Stomach (tissue), 9 donors: ENCODE results near the gene COL23A1. TPM values are rescaled to one million over a fixed set of nuclear protein-coding genes. Genes with fewer than 3 reads are reported as not detected.

Source experiments
- DNase-seq, 2 donors: peaks; one replicate each; pipeline versions ENCODE4 v3.0.0 to v3.0.0-alpha.2; 2013 to 2019
- H3K27ac ChIP-seq, 5 donors: fragments of 200-600 bp in 4 of 5; sonication (generic) in 4 of 5; one replicate each; pipeline ENCODE4 v1.5.1; 2013 to 2019; ENCODE audit warnings: mild to moderate bottlenecking in 1 of 5, moderate library complexity in 1 of 5
- H3K27me3 ChIP-seq, 3 donors: fragments of 200-600 bp; sonication (generic); one replicate each; pipeline ENCODE4 v1.5.1; 2017 to 2019; ENCODE audit warnings: mixed run types in 1 of 3
- H3K36me3 ChIP-seq, 4 donors: fragments of 200-600 bp; sonication (generic); 1 replicate in 3 of 4; 2 replicates in 1 of 4; pipeline ENCODE4 v1.5.1; 2016 to 2019
- H3K4me1 ChIP-seq, 4 donors: fragments of 200-600 bp; sonication (generic); one replicate each; pipeline ENCODE4 v1.5.1; 2016 to 2019
- H3K4me3 ChIP-seq, 4 donors: fragments of 200-600 bp; sonication (generic) in 3 of 4; one replicate each; pipeline ENCODE4 v1.5.1; 2016 to 2019; ENCODE audit warnings: mild to moderate bottlenecking in 1 of 4
- H3K9me3 ChIP-seq, 4 donors: fragments of 200-600 bp; sonication (generic); one replicate each; pipeline ENCODE4 v1.5.1; 2016 to 2019
- CTCF ChIP-seq, 7 experiments: fragments of 450-650 bp in 4 of 7; fragments of 200-600 bp in 3 of 7; sonication (generic) in 3 of 7; IDR thresholded peaks; one replicate each; pipeline ENCODE4 v1.5.1; 2016 to 2019; ENCODE audit warnings: antibody characterized with exemption in 7 of 7, control low read depth in 2 of 7, mild to moderate bottlenecking in 1 of 7
- EP300 ChIP-seq: sonication (generic); formaldehyde crosslinking; IDR thresholded peaks from one replicate; pipeline ENCODE4 v1.6.1; 2017; ENCODE audit warnings: antibody characterized with exemption
- POLR2A ChIP-seq, 4 donors: fragments of 450-650 bp; IDR thresholded peaks; one replicate each; pipeline ENCODE4 v1.6.1; 2016; ENCODE audit warnings: antibody characterized with exemption in 4 of 4, control low read depth in 2 of 4, mild to moderate bottlenecking in 1 of 4, moderate library complexity in 1 of 4
- POLR2AphosphoS5 ChIP-seq, 3 donors: sonication (generic); formaldehyde crosslinking; IDR thresholded peaks; one replicate each; pipeline ENCODE4 v1.6.1; 2016; ENCODE audit warnings: antibody characterized with exemption in 3 of 3
- WGBS, 5 donors: extraction: QIAGEN DNeasy Blood & Tissue Kit in 3 of 5; methylation state at CpG; one replicate each; pipeline versions ENCODE4 v1.1.5 to v1.1.7; 2013 to 2018; 5-methylcytosine and 5-hydroxymethylcytosine counted together
- intact Hi-C: fragments of 100-400 bp; cut with DNase I; formaldehyde crosslinking; loops from one replicate; pipeline ENCODE4 v1.15.1; 2023; ENCODE audit warnings: low total_unique reads
- polyA plus RNA-seq, 3 donors: library from polyadenylated mRNA; stranded (reverse); fragments of 200-250 nt; gene quantifications; one replicate each; pipeline ENCODE4 v1.2.3, GENCODE V29; 2013
- total RNA-seq, 5 donors: library from RNA; depleted of rRNA; stranded (reverse); fragments of >200 nt; gene quantifications; one replicate each; pipeline versions ENCODE4 v1.1.0 to v1.2.3, GENCODE V29; 2014 to 2016
- donor health status: healthy with polysubstance abuse.
- donor health status: Bipolar disorder and iron deficiency.
- donor health status: healthy.

The COL23A1 gene
- total and polyA plus RNA-seq, 8 donors = under 0.01 to 7.0 (median 1.4) TPM

GRCh38 chr5:178428341-178429155 is 161.6 kb downstream of the COL23A1 start:
- no peaks in the 10 kb centered on the region for H3K36me3 ChIP-seq
- no peak overlapping the region for H3K4me3 ChIP-seq
- peak overlapping the region in 2 of 5 donors; percentile 4 to 47 for H3K27ac ChIP-seq
- peaks cover 0 to 5% (median 0%) of the 10 kb centered on the region in 3 donors for H3K27me3 ChIP-seq
- intact Hi-C loops = no loop called here
- WGBS, 5 donors = 63 to 75% (median 69%) methylated on average over 13 to 20 of the region's 20 CpGs
- DNase-seq = peak in 1 of 2 donors; percentile 72
- TF ChIP-seq POLR2A (IDR thresholded peaks at IDR 0.05) = no peak
- TF ChIP-seq EP300 = no peak
- TF ChIP-seq POLR2AphosphoS5 (IDR thresholded peaks at IDR 0.05) = no peak
- TF ChIP-seq CTCF (IDR thresholded peaks at IDR 0.05) = no peak
- peaks cover 0 to 7% (median 0%) of the 10 kb centered on the region in 4 donors for H3K9me3 ChIP-seq
- peaks cover 0 to 18% (median 9%) of the 10 kb centered on the region in 4 donors for H3K4me1 ChIP-seq

GRCh38 chr5:178427576-178428197 is 162.5 kb downstream of the COL23A1 start:
- intact Hi-C loops = no loop called here
- TF ChIP-seq CTCF (IDR thresholded peaks at IDR 0.05) (no peak), POLR2AphosphoS5 (IDR thresholded peaks at IDR 0.05) (no peak), EP300 (no peak), POLR2A (IDR thresholded peaks at IDR 0.05) (no peak)
- no peak overlapping the region for H3K4me3 ChIP-seq
- no peaks in the 10 kb centered on the region for H3K36me3 ChIP-seq
- H3K9me3 ChIP-seq = peaks cover 0 to 7% (median 0%) of the 10 kb centered on the region in 4 donors
- peaks cover 0 to 5% (median 0%) of the 10 kb centered on the region in 3 donors for H3K27me3 ChIP-seq
- 78 to 90% (median 80%) methylated on average over 4 of the region's 4 CpGs for WGBS, 5 donors
- no peak for DNase-seq
- H3K27ac ChIP-seq = no peak overlapping the region
- peaks cover 0 to 18% (median 9%) of the 10 kb centered on the region in 4 donors for H3K4me1 ChIP-seq

DNA sequence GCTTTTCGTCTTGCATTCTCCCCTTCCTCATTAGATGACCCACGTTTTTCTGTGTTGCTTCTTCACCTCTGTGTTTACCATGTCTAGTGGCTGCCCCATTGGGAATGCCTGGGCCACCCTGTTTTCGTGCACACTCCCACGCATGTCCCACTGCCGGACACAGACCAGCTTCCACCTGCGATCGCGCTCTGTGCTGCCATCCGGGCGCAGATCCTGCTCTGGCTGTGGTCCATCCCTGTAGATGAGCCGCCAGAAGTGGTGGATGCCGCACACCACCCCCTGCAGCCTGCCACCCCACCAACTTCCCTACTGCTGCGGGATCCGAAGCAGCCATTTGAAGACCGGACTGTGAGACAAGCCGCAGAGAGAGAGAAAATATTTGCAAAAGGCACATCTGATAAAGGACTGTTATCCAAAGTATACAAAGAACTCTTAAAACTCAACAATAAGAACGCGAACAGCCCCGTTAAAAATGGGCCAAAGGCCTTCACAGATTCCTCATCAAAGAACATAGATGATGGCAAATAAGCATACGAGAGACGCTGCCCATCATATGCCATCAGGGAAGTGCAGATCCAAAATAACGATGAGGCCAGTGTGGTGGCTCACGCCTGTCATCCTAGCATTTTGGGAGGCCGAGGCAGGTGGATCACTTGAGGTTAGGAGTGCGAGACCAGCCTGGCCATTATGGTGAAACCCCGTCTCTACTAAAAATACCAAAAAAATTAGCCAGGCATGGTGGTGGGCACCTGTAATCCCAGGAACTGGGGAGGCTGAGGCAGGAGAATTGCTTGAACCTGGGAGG is 163.7 kb downstream of the COL23A1 start:
- no peak overlapping the region for H3K4me3 ChIP-seq
- WGBS, 5 donors = 70 to 76% (median 71%) methylated on average over 26 of the region's 26 CpGs
- peaks cover 0 to 5% (median 0%) of the 10 kb centered on the region in 3 donors for H3K27me3 ChIP-seq
- DNase-seq = no peak
- H3K36me3 ChIP-seq = no peaks in the 10 kb centered on the region
- H3K9me3 ChIP-seq = peaks cover 0 to 5% (median 0%) of the 10 kb centered on the region in 4 donors
- H3K4me1 ChIP-seq = peaks cover 0 to 18% (median 9%) of the 10 kb centered on the region in 4 donors
- intact Hi-C loops = no loop called here
- H3K27ac ChIP-seq = no peak overlapping the region
- TF ChIP-seq POLR2AphosphoS5 (IDR thresholded peaks at IDR 0.05) (no peak), POLR2A (IDR thresholded peaks at IDR 0.05) (no peak), EP300 (no peak), CTCF (IDR thresholded peaks at IDR 0.05) (no peak)

- Histone ChIP-seq H3K4me1 (peaks cover 0 to 18% (median 9%) of the 10 kb centered on the region in 4 donors), H3K27ac (no peak overlapping the region), H3K27me3 (peaks cover 0 to 7% (median 0%) of the 10 kb centered on the region in 3 donors), H3K4me3 (no peak overlapping the region), H3K9me3 (no peaks in the 10 kb centered on the region), H3K36me3 (no peaks in the 10 kb centered on the region)
- no peak for DNase-seq
- 84 to 94% (median 92%) methylated on average over 12 of the region's 12 CpGs for WGBS, 5 donors
- intact Hi-C loops = no loop called here
- TF ChIP-seq CTCF (IDR thresholded peaks at IDR 0.05) (no peak), POLR2AphosphoS5 (IDR thresholded peaks at IDR 0.05) (no peak), POLR2A (IDR thresholded peaks at IDR 0.05) (no peak), EP300 (no peak)
Observed at GRCh38 chr5:178425621-178426068, 164.5 kb downstream of the COL23A1 start.
